IMR-90 (cell line): ENCODE data around the gene AAGAB. TPM values are rescaled to one million over a fixed set of nuclear protein-coding genes. Genes with fewer than 3 reads are reported as not detected.

Experiments
- ATAC-seq: fragments of 200-7000 bp; cut with Tn5 transposase; 2 replicates; pipeline ENCODE4 v1.9.1; 2020; ENCODE audit warnings: low read depth, mild to moderate bottlenecking, moderate library complexity
- BruUV-seq: library from RNA; stranded (reverse); fragments of 400-500 nt; replicated peaks from 2 replicates; lab custom pipeline; 2021; lab: Mats Ljungman, UMichigan
- CTCF ChIA-PET: fragments of 300-600 bp; formaldehyde crosslinking; extraction: SDS; loops from one replicate; lab custom pipeline; 2021; ENCODE audit warnings: antibody characterized with exemption; lab: Yijun Ruan, JAX
- POLR2A ChIA-PET: fragments of 300-600 bp; sonication (Branson Sonifier 250); formaldehyde crosslinking; loops from one replicate; lab custom pipeline; 2022; ENCODE audit warnings: antibody characterized with exemption; ENCODE audit not compliant: unreplicated experiment; lab: Charles Lee
- DNase-seq: peaks from one replicate; pipeline ENCODE4 v3.0.0; 2013
- H2AFZ ChIP-seq: replicated peaks from 2 replicates; pipeline ENCODE3; 2013; ENCODE audit warnings: low read length, mild to moderate bottlenecking; ENCODE audit not compliant: poor library complexity
- H2AK5ac ChIP-seq: 2 replicates; pipeline ENCODE4 v1.6.1; 2013; ENCODE audit warnings: low read depth, low read length, inconsistent platforms
- H2AK9ac ChIP-seq: replicated peaks from 2 replicates; pipeline ENCODE3; 2013; ENCODE audit warnings: mild to moderate bottlenecking, low read depth, low read length, moderate library complexity; ENCODE audit not compliant: poor library complexity
- H2BK120ac ChIP-seq: 2 replicates; pipeline ENCODE4 v1.6.1; 2013; ENCODE audit warnings: low read depth, low read length, inconsistent platforms
- H2BK15ac ChIP-seq: 3 replicates; pipeline ENCODE4 v1.6.1; 2013; ENCODE audit warnings: low read depth, low read length, inconsistent platforms
- H2BK20ac ChIP-seq: 2 replicates; pipeline ENCODE4 v1.6.1; 2013; ENCODE audit warnings: low read depth, mild to moderate bottlenecking, inconsistent platforms, low read length, moderate library complexity
- H2BK5ac ChIP-seq: 2 replicates; pipeline ENCODE4 v1.6.1; 2013; ENCODE audit warnings: mild to moderate bottlenecking, low read depth, low read length, inconsistent platforms; ENCODE audit not compliant: poor library complexity, severe bottlenecking
- H3K14ac ChIP-seq: replicated peaks from 2 replicates; pipeline ENCODE4 v1.6.1; 2013; ENCODE audit warnings: low read depth, low read length, inconsistent platforms
- H3K18ac ChIP-seq: 2 replicates; pipeline ENCODE4 v1.6.1; 2013; ENCODE audit warnings: low read depth, low read length, control low read depth
- H3K23ac ChIP-seq: 2 replicates; pipeline ENCODE4 v1.6.1; 2013; ENCODE audit warnings: low read depth, low read length, inconsistent platforms
- H3K27ac ChIP-seq: 2 replicates; pipeline ENCODE4 v1.5.1; 2013; ENCODE audit warnings: mild to moderate bottlenecking, control low read depth, low read length; ENCODE audit not compliant: insufficient read depth
- H3K27me3 ChIP-seq: 2 replicates; pipeline ENCODE4 v1.6.1; 2013; ENCODE audit warnings: low read length; ENCODE audit not compliant: control insufficient read depth, insufficient read depth
- H3K36me3 ChIP-seq: 2 replicates; pipeline ENCODE4 v1.6.1; 2013; ENCODE audit warnings: low read length, mixed read lengths; ENCODE audit not compliant: control insufficient read depth, insufficient read depth
- H3K4ac ChIP-seq: 2 replicates; pipeline ENCODE4 v1.6.1; 2013; ENCODE audit warnings: low read depth, low read length, inconsistent platforms
- H3K4me1 ChIP-seq: 2 replicates; pipeline ENCODE4 v1.6.1; 2013; ENCODE audit warnings: low read length, mixed read lengths; ENCODE audit not compliant: control insufficient read depth, insufficient read depth
- H3K4me2 ChIP-seq: 2 replicates; pipeline ENCODE4 v1.6.1; 2013; ENCODE audit warnings: low read depth, mild to moderate bottlenecking, control low read depth, low read length, moderate library complexity
- H3K4me3 ChIP-seq: 2 replicates; pipeline ENCODE4 v1.5.1; 2013; ENCODE audit warnings: low read depth, mild to moderate bottlenecking, control low read depth, low read length, moderate library complexity; ENCODE audit not compliant: insufficient read depth
- H3K56ac ChIP-seq: 2 replicates; pipeline ENCODE4 v1.6.1; 2013; ENCODE audit warnings: low read length, inconsistent platforms; ENCODE audit not compliant: insufficient read depth; ENCODE audit errors: extremely low read depth
- H3K79me1 ChIP-seq, 2 experiments: 2 replicates each; pipeline ENCODE4 v1.6.1; 2013; ENCODE audit warnings: low read length in 2 of 2, inconsistent platforms in 1 of 2, low read depth in 1 of 2
- H3K9ac ChIP-seq: 2 replicates; pipeline ENCODE4 v1.6.1; 2013; ENCODE audit warnings: low read depth, low read length, control low read depth
- H3K9me1 ChIP-seq: 2 replicates; pipeline ENCODE4 v1.6.1; 2013; ENCODE audit warnings: low read length, inconsistent platforms; ENCODE audit not compliant: insufficient read depth
- H3K9me3 ChIP-seq: 2 replicates; pipeline ENCODE4 v1.6.1; 2013; ENCODE audit warnings: low read length; ENCODE audit not compliant: control insufficient read depth, insufficient read depth
- H4K20me1 ChIP-seq: 2 replicates; pipeline ENCODE4 v1.6.1; 2013; ENCODE audit warnings: low read length, inconsistent platforms; ENCODE audit not compliant: insufficient read depth
- H4K5ac ChIP-seq: 2 replicates; pipeline ENCODE4 v1.6.1; 2013; ENCODE audit warnings: mild to moderate bottlenecking, low read depth, low read length, control low read depth
- H4K8ac ChIP-seq, 2 experiments: 2 replicates each; pipeline ENCODE4 v1.6.1; 2013; ENCODE audit warnings: low read depth in 2 of 2, low read length in 2 of 2, control low read depth in 1 of 2, inconsistent platforms in 1 of 2
- H4K91ac ChIP-seq: 2 replicates; pipeline ENCODE4 v1.6.1; 2013; ENCODE audit warnings: low read depth, low read length, inconsistent platforms; ENCODE audit not compliant: insufficient read depth
- BHLHE40 ChIP-seq: fragments of 150-350 bp; IDR thresholded peaks from 2 replicates; pipeline ENCODE4 v1.6.1; 2016; ENCODE audit warnings: mild to moderate bottlenecking, low read depth, low read length
- CEBPB ChIP-seq: IDR thresholded peaks from 2 replicates; pipeline ENCODE4 v1.6.1; 2012; ENCODE audit warnings: low read depth, low read length, improper control_type of control experiment
- CHD1 ChIP-seq: IDR thresholded peaks from 2 replicates; pipeline ENCODE4 v1.6.1; 2012; ENCODE audit warnings: low read depth, low read length, improper control_type of control experiment
- FOS ChIP-seq: fragments of 150-350 bp; IDR thresholded peaks from 2 replicates; pipeline ENCODE4 v1.6.1; 2016; ENCODE audit warnings: low read depth, low read length
- MAZ ChIP-seq: IDR thresholded peaks from 2 replicates; pipeline ENCODE4 v1.6.1; 2012; ENCODE audit warnings: low read depth, mild to moderate bottlenecking, low read length, improper control_type of control experiment, moderate library complexity, borderline replicate concordance
- MXI1 ChIP-seq: IDR thresholded peaks from 2 replicates; pipeline ENCODE4 v1.6.1; 2012; ENCODE audit warnings: low read depth, mild to moderate bottlenecking, low read length, moderate library complexity, borderline replicate concordance
- NFE2L2 ChIP-seq: fragments of 150-350 bp; IDR thresholded peaks from 2 replicates; pipeline ENCODE4 v1.6.1; 2016; ENCODE audit warnings: low read depth, mild to moderate bottlenecking, low read length
- RAD21 ChIP-seq: IDR thresholded peaks from 2 replicates; pipeline ENCODE4 v1.6.1; 2012; ENCODE audit warnings: low read length, improper control_type of control experiment
- RCOR1 ChIP-seq: IDR thresholded peaks from 2 replicates; pipeline ENCODE4 v1.6.1; 2012; ENCODE audit warnings: mild to moderate bottlenecking, low read length, improper control_type of control experiment; ENCODE audit not compliant: insufficient replicate concordance
- RFX5 ChIP-seq: IDR thresholded peaks from 2 replicates; pipeline ENCODE4 v1.8.0; 2012; ENCODE audit warnings: low read depth, mild to moderate bottlenecking, low read length, moderate library complexity
- WGBS, 2 experiments: methylation state at CpG; one replicate each; pipeline versions ENCODE4 v1.1.5 to v1.1.7; 2013; ENCODE audit warnings: missing lambda C conversion rate in 2 of 2; ENCODE audit not compliant: insufficient read length in 1 of 2; ENCODE audit errors: extremely low coverage in 2 of 2; 5-methylcytosine and 5-hydroxymethylcytosine counted together
- dilution Hi-C: fragments of 300-500 bp; cut with HindIII; formaldehyde crosslinking; loops from one replicate; pipeline ENCODE4 v1.14.3; 2018; ENCODE audit warnings: low sequenced_read_pairs; ENCODE audit not compliant: unreplicated experiment
- in situ Hi-C: fragments of 300-500 bp; cut with MboI; formaldehyde crosslinking; loops from 3 replicates; pipeline ENCODE4 v1.14.3; 2019; ENCODE audit warnings: low sequenced_read_pairs, inconsistent platforms, mixed read lengths
- intact Hi-C: fragments of 100-400 bp; cut with micrococcal nuclease; formaldehyde crosslinking; loops from 2 replicates; pipeline ENCODE4 v1.10.0; 2022
- polyA plus RNA-seq, 3 experiments: library from polyadenylated mRNA; depleted of rRNA; stranded (reverse); fragments of >200 nt; gene quantifications; 2 replicates each; pipeline ENCODE4 v1.2.3, GENCODE V29; 2012; ENCODE audit warnings: low replicate concordance in 1 of 3
- total RNA-seq: library from RNA; depleted of rRNA; stranded (reverse); fragments of >200 nt; gene quantifications from 2 replicates; pipeline ENCODE4 v1.2.3, GENCODE V29; 2012
- TF ChIP-seq, protein P1 (sequence below): fragments of 150-350 bp; IDR thresholded peaks from 2 replicates; pipeline ENCODE4 v1.6.1; 2016; ENCODE audit warnings: low read depth, mild to moderate bottlenecking, low read length, moderate library complexity, borderline replicate concordance
- TF ChIP-seq, protein P2 (sequence below): conservative IDR thresholded peaks from 2 replicates; pipeline ENCODE4 v1.5.1; 2012; ENCODE audit warnings: mild to moderate bottlenecking, low read depth, low read length, improper control_type of control experiment
- TF ChIP-seq, protein P3 (sequence below): fragments of 150-350 bp; IDR thresholded peaks from 2 replicates; pipeline ENCODE4 v1.6.1; 2017; ENCODE audit warnings: mild to moderate bottlenecking, antibody characterized with exemption, low read length, low read depth

The AAGAB gene
- total and polyA plus RNA-seq, 2 of the 4 experiments (the other 2 are of a cell fraction): 26.1 to 69.7 TPM

- H2AK5ac ChIP-seq: no peak overlapping the region
- H3K18ac ChIP-seq: no peak overlapping the region
- no TSS peak for BruUV-seq
- H3K56ac ChIP-seq: no peak overlapping the region
- H2BK120ac ChIP-seq: no peak overlapping the region
- no peak overlapping the region for H3K23ac ChIP-seq
- H3K9me3 ChIP-seq: no peaks in the 10 kb centered on the region
- no peak overlapping the region for H2AFZ ChIP-seq
- no peak overlapping the region for H3K4ac ChIP-seq
- H3K9ac ChIP-seq: no peak overlapping the region
- WGBS, 2 experiments: 60% methylated on average over 1 of the region's 3 CpGs; no CpG with 5 or more reads in 1 of the 2 experiments
- no peak overlapping the region for H4K91ac ChIP-seq
- no peak overlapping the region for H2BK20ac ChIP-seq
- TF ChIP-seq, protein P1, sequence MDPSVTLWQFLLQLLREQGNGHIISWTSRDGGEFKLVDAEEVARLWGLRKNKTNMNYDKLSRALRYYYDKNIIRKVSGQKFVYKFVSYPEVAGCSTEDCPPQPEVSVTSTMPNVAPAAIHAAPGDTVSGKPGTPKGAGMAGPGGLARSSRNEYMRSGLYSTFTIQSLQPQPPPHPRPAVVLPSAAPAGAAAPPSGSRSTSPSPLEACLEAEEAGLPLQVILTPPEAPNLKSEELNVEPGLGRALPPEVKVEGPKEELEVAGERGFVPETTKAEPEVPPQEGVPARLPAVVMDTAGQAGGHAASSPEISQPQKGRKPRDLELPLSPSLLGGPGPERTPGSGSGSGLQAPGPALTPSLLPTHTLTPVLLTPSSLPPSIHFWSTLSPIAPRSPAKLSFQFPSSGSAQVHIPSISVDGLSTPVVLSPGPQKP: no peak
- TF ChIP-seq MXI1 (no peak), BHLHE40 (no peak), CEBPB (no peak), RFX5 (no peak), RCOR1 (no peak), CHD1 (no peak), FOS (no peak), MAZ (no peak), NFE2L2 (no peak), RAD21 (no peak)
- TF ChIP-seq, protein P2, sequence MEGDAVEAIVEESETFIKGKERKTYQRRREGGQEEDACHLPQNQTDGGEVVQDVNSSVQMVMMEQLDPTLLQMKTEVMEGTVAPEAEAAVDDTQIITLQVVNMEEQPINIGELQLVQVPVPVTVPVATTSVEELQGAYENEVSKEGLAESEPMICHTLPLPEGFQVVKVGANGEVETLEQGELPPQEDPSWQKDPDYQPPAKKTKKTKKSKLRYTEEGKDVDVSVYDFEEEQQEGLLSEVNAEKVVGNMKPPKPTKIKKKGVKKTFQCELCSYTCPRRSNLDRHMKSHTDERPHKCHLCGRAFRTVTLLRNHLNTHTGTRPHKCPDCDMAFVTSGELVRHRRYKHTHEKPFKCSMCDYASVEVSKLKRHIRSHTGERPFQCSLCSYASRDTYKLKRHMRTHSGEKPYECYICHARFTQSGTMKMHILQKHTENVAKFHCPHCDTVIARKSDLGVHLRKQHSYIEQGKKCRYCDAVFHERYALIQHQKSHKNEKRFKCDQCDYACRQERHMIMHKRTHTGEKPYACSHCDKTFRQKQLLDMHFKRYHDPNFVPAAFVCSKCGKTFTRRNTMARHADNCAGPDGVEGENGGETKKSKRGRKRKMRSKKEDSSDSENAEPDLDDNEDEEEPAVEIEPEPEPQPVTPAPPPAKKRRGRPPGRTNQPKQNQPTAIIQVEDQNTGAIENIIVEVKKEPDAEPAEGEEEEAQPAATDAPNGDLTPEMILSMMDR: no peak
- TF ChIP-seq, protein P3, sequence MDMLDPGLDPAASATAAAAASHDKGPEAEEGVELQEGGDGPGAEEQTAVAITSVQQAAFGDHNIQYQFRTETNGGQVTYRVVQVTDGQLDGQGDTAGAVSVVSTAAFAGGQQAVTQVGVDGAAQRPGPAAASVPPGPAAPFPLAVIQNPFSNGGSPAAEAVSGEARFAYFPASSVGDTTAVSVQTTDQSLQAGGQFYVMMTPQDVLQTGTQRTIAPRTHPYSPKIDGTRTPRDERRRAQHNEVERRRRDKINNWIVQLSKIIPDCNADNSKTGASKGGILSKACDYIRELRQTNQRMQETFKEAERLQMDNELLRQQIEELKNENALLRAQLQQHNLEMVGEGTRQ: no peak
- no peaks in the 10 kb centered on the region; the same call in none of the 2 replicates for H3K9me1 ChIP-seq
- H2BK5ac ChIP-seq: no peak overlapping the region
- ChIA-PET CTCF (interaction anchor here (0.7 kb wide), 1 partner anchor 271 kb away, joined by 3 read pairs; no protein-coding TSS in a partner anchor), POLR2A (no interaction called here)
- no peak overlapping the region for H4K8ac ChIP-seq
- H3K4me1 ChIP-seq: peaks cover 4% of the 10 kb centered on the region; the same call in 1 of the 2 replicates
- H3K79me1 ChIP-seq: peaks cover 3 to 29% of the 10 kb centered on the region in 2 experiments; a peak in 3 of 4 replicates
- no peak overlapping the region for H2AK9ac ChIP-seq
- H4K5ac ChIP-seq: no peak overlapping the region
- H3K27ac ChIP-seq: no peak overlapping the region
- intact Hi-C loops (no loop called here), dilution Hi-C loops (no loop called here), in situ Hi-C loops (no loop called here)
- H2BK15ac ChIP-seq: no peak overlapping the region
- ATAC-seq (no peak), DNase-seq (no peak)
- H3K4me3 ChIP-seq: no peak overlapping the region
- H3K27me3 ChIP-seq: no peaks in the 10 kb centered on the region
- no peaks in the 10 kb centered on the region for H4K20me1 ChIP-seq
- H3K36me3 ChIP-seq: peaks cover 21% of the 10 kb centered on the region
- H3K14ac ChIP-seq: no peak overlapping the region
- H3K4me2 ChIP-seq: no peak overlapping the region
These were observed 21.9 kb downstream of the AAGAB start for GRCh38 chr15:67232591-67232990.
